K562 (cell line): Measurements from ENCODE around the gene ITPR1. TPM values are rescaled to one million over a fixed set of nuclear protein-coding genes. Genes with fewer than 3 reads are reported as not detected.

Experiments used
- CHD1 ChIP-seq: fragments of 200-600 bp; sonication (generic); IDR thresholded peaks from one replicate; pipeline ENCODE4 v1.6.1; 2012; ENCODE audit warnings: mild to moderate bottlenecking, moderate library complexity, low read length, inconsistent platforms
- EHMT2 ChIP-seq: fragments of 450-650 bp; IDR thresholded peaks from 2 replicates; pipeline ENCODE4 v1.6.1; 2018; ENCODE audit warnings: antibody characterized with exemption
- ELF1 ChIP-seq: fragments of 200-800 bp; sonication (Bioruptor generic); IDR thresholded peaks from 2 replicates; pipeline ENCODE4 v1.6.1; 2016; ENCODE audit warnings: missing genetic modification characterization, missing compliant biosample characterization
- ERF ChIP-seq: fragments of 450-650 bp; formaldehyde crosslinking; IDR thresholded peaks from 2 replicates; pipeline ENCODE4 v1.4.0; 2020; ENCODE audit warnings: mild to moderate bottlenecking, mixed read lengths
- HDAC1 ChIP-seq, 2 experiments: fragments of 450-650 bp; IDR thresholded peaks; 2 replicates each; pipeline ENCODE4 v1.6.1; 2016 to 2017; ENCODE audit warnings: inconsistent platforms in 1 of 2, mild to moderate bottlenecking in 1 of 2, moderate library complexity in 1 of 2
- ILF3 ChIP-seq: fragments of 450-650 bp; IDR thresholded peaks from 2 replicates; pipeline ENCODE4 v1.6.1; 2018; ENCODE audit warnings: antibody characterized with exemption, mild to moderate bottlenecking, moderate library complexity, borderline replicate concordance
- KLF6 ChIP-seq: fragments of 250-450 bp; sonication (Bioruptor Pico); IDR thresholded peaks from 2 replicates; pipeline ENCODE4 v1.4.0; 2020; ENCODE audit warnings: mild to moderate bottlenecking, moderate library complexity, borderline replicate concordance
- MCM5 ChIP-seq: fragments of 450-650 bp; IDR thresholded peaks from 2 replicates; pipeline ENCODE4 v1.6.1; 2016; ENCODE audit warnings: low read depth
- MTA3 ChIP-seq: fragments of 450-650 bp; formaldehyde crosslinking; IDR thresholded peaks from 2 replicates; pipeline ENCODE4 v1.6.1; 2017; ENCODE audit warnings: mild to moderate bottlenecking, borderline replicate concordance
- MYC ChIP-seq, 2 experiments: fragments of 250-450 bp in 1 of 2; sonication (Bioruptor Pico) in 1 of 2; IDR thresholded peaks; 2 replicates each; pipeline versions ENCODE4 v1.5.1 to v1.6.1; 2012 to 2021; ENCODE audit warnings: low read depth in 2 of 2, borderline replicate concordance in 1 of 2, improper control_type of control experiment in 1 of 2, low read length in 1 of 2, mild to moderate bottlenecking in 1 of 2, moderate library complexity in 1 of 2
- PHTF2 ChIP-seq: fragments of 250-450 bp; sonication (Bioruptor Pico); IDR thresholded peaks from 2 replicates; pipeline ENCODE4 v1.5.0; 2021; ENCODE audit warnings: mild to moderate bottlenecking
- SRSF1 ChIP-seq: fragments of 200-400 bp; formaldehyde crosslinking; IDR thresholded peaks from 2 replicates; pipeline ENCODE4 v1.6.1; 2017; ENCODE audit warnings: mild to moderate bottlenecking, low read depth, low read length, moderate library complexity
- TCF3 ChIP-seq: sonication (generic); formaldehyde crosslinking; IDR thresholded peaks from 2 replicates; pipeline ENCODE4 v1.4.0; 2020; ENCODE audit warnings: mild to moderate bottlenecking, missing genetic modification reagents
- YY1 ChIP-seq, 3 experiments: IDR thresholded peaks; 2 replicates each; pipeline ENCODE4 v1.6.1; 2011; ENCODE audit warnings: low read length in 2 of 3, mild to moderate bottlenecking in 2 of 3, moderate library complexity in 2 of 3, borderline replicate concordance in 1 of 3, control low read depth in 1 of 3, low read depth in 1 of 3; ENCODE audit not compliant: insufficient read depth in 3 of 3, insufficient replicate concordance in 2 of 3, control insufficient read depth in 1 of 3, insufficient read length in 1 of 3; ENCODE audit errors: extremely low read depth in 1 of 3
- ZBTB33 ChIP-seq: sonication (generic); formaldehyde crosslinking; IDR thresholded peaks from 2 replicates; pipeline ENCODE4 v1.8.1; 2023; ENCODE audit warnings: mild to moderate bottlenecking, missing genetic modification reagents
- ZFX ChIP-seq: sonication (generic); formaldehyde crosslinking; IDR thresholded peaks from 2 replicates; pipeline ENCODE4 v1.8.0; 2022; ENCODE audit warnings: mild to moderate bottlenecking, missing genetic modification reagents, moderate library complexity
- ZNF318 ChIP-seq, 2 experiments: fragments of 450-650 bp; IDR thresholded peaks; 2 replicates each; pipeline ENCODE4 v1.6.1; 2016; ENCODE audit warnings: mild to moderate bottlenecking in 2 of 2, borderline replicate concordance in 1 of 2, low read depth in 1 of 2, moderate library complexity in 1 of 2
- ZNF57 ChIP-seq: fragments of 450-650 bp; formaldehyde crosslinking; IDR thresholded peaks from 2 replicates; pipeline ENCODE4 v1.4.0; 2020; ENCODE audit warnings: mild to moderate bottlenecking, moderate library complexity
- polyA plus RNA-seq, 8 experiments: library from polyadenylated mRNA; depleted of rRNA in 4 of 8; stranded (reverse) in 5 of 8; unstranded in 3 of 8; fragments of >200 nt; fragmentation: Nextera tagmentation in 2 of 8; fragmentation: Illumina TruSeq in 1 of 8; extraction: Ambion mirVana in 2 of 8; extraction: Trizol in 1 of 8; gene quantifications; 2 replicates each; pipeline versions ENCODE4 v1.2.1 to v1.2.3, GENCODE V29; 2011 to 2014; ENCODE audit warnings: inconsistent platforms in 1 of 8, missing spikeins in 1 of 8
- total RNA-seq, 7 experiments: library from RNA; depleted of rRNA in 6 of 7; stranded (reverse); fragments of >200 nt in 6 of 7; fragmentation: Illumina TruSeq in 2 of 7; extraction: Trizol in 2 of 7; gene quantifications; 2 replicates each; pipeline versions ENCODE4 v1.2.1 to v1.2.3, GENCODE V29; 2011 to 2021; ENCODE audit warnings: low replicate concordance in 1 of 7

Gene ITPR1
- total and polyA plus RNA-seq, 9 of the 15 experiments (the other 6 are each of a cell fraction or from before 2014, with no cell fraction given), result 22.4 to 40.0 (median 27.4) TPM

- TF ChIP-seq MYC (IDR thresholded peaks at IDR 0.05; ENCODE audit: low read depth, low read length) (no peak), MYC (CRISPR knock-in tag; IDR thresholded peaks at IDR 0.05; ENCODE audit: borderline replicate concordance, low read depth) (0 out of 2 replicates have a peak, but pooled peaks have one; percentile 50), ERF (CRISPR knock-in tag) (no peak), TCF3 (CRISPR knock-in tag) (no peak), ELF1 (no peak), MTA3 (no peak), EHMT2 (0 out of 2 replicates have a peak, but pooled peaks have one; percentile 20), SRSF1 (no peak), ZNF57 (no peak), ILF3 (0 out of 2 replicates have a peak, but pooled peaks have one; percentile 39), ZBTB33 (CRISPR knock-in tag) (no peak), CHD1 (peak; percentile 37), MCM5 (no peak), KLF6 (CRISPR knock-in tag) (no peak), ZFX (CRISPR knock-in tag) (no peak), HDAC1 (IDR thresholded peaks at IDR 0.05) (peak in 1 of 2 experiments; percentile 59; a peak in 2 of 4 replicates), YY1 (IDR thresholded peaks at IDR 0.05; ENCODE audit: borderline replicate concordance in 1 of 3, control insufficient read depth in 1 of 3, extremely low read depth in 1 of 3, insufficient read depth in 3 of 3, insufficient read length in 1 of 3, insufficient replicate concordance in 2 of 3, low read depth in 1 of 3, low read length in 2 of 3) (no peak), PHTF2 (CRISPR knock-in tag) (no peak), ZNF318 (IDR thresholded peaks at IDR 0.05; ENCODE audit: borderline replicate concordance in 1 of 2, low read depth in 1 of 2) (no peak)
Observed at GRCh38 chr3:4816306-4816705, 323.2 kb downstream of the ITPR1 start (continued).
